ENCODE measurements around the gene AKT3. TPM values are rescaled to one million over a fixed set of nuclear protein-coding genes. Genes with fewer than 3 reads are reported as not detected.

The AKT3 gene
- total and polyA plus RNA-seq, 2 experiments from 2014 or later: 3.5 to 13.0 TPM

- H3K79me2 ChIP-seq: no peaks in the 10 kb centered on the region
- WGBS (ENCODE audit: low lambda C conversion rate, missing lambda C conversion rate): 84% methylated on average over 3 of the region's 3 CpGs
Measured at GRCh38 chr1:243715285-243715684, 134.8 kb downstream of the AKT3 start.

GRCh38 chr1:243713470-243714186 is 136.4 kb downstream of the AKT3 start:
- DNase-seq (ENCODE audit: low spot score): no peak
- Histone ChIP-seq H2AFZ (no peak overlapping the region), H3K27ac (no peak overlapping the region), H4K20me1 (ENCODE audit: insufficient read depth, poor library complexity, severe bottlenecking) (no peaks in the 10 kb centered on the region), H3K4me2 (peak overlapping the region; percentile 68), H3K4me3 (no peak overlapping the region), H3K27me3 (no peaks in the 10 kb centered on the region), H3K79me2 (no peaks in the 10 kb centered on the region), H3K4me1 (ENCODE audit: insufficient read depth) (peaks cover 7% of the 10 kb centered on the region), H3K9me2 (replicated peaks; ENCODE audit: insufficient read depth) (no peaks in the 10 kb centered on the region), H3K9me3 (ENCODE audit: low read depth) (no peaks in the 10 kb centered on the region), H3K36me3 (replicated peaks; ENCODE audit: insufficient read depth, low read depth) (no peaks in the 10 kb centered on the region)
- 37% methylated on average over 10 of the region's 10 CpGs for WGBS (ENCODE audit: low lambda C conversion rate, missing lambda C conversion rate)
- TF ChIP-seq EZH2 (IDR thresholded peaks at IDR 0.05; ENCODE audit: borderline replicate concordance) (no peak), EZH2phosphoT487 (IDR thresholded peaks at IDR 0.05; ENCODE audit: low read depth, severe bottlenecking, unreplicated experiment) (no peak), CTCF (IDR thresholded peaks at IDR 0.05; ENCODE audit: poor library complexity) (no peak)

More at GRCh38 chr1:243715285-243715684, 134.8 kb downstream of the AKT3 start:
- no peaks in the 10 kb centered on the region for H3K27me3 ChIP-seq
- TF ChIP-seq EZH2phosphoT487 (IDR thresholded peaks at IDR 0.05; ENCODE audit: low read depth, severe bottlenecking, unreplicated experiment) (no peak), CTCF (IDR thresholded peaks at IDR 0.05; ENCODE audit: poor library complexity) (no peak), EZH2 (IDR thresholded peaks at IDR 0.05; ENCODE audit: borderline replicate concordance) (no peak)
- H3K9me2 ChIP-seq (replicated peaks; ENCODE audit: insufficient read depth): no peaks in the 10 kb centered on the region
- H3K4me3 ChIP-seq: no peak overlapping the region
- no peak overlapping the region for H3K27ac ChIP-seq
- no peaks in the 10 kb centered on the region for H4K20me1 ChIP-seq (ENCODE audit: insufficient read depth, poor library complexity, severe bottlenecking)
- no peaks in the 10 kb centered on the region for H3K9me3 ChIP-seq (ENCODE audit: low read depth)
- no peak overlapping the region for H2AFZ ChIP-seq
- H3K4me2 ChIP-seq: no peak overlapping the region
- H3K4me1 ChIP-seq (ENCODE audit: insufficient read depth): peaks cover 7% of the 10 kb centered on the region
- H3K36me3 ChIP-seq (replicated peaks; ENCODE audit: insufficient read depth, low read depth): no peaks in the 10 kb centered on the region
- DNase-seq (ENCODE audit: low spot score): no peak

GRCh38 chr1:243712941-243713340 is 137.1 kb downstream of the AKT3 start:
- Histone ChIP-seq H3K4me2 (peak overlapping the region; percentile 68), H3K9me3 (ENCODE audit: low read depth) (no peaks in the 10 kb centered on the region), H4K20me1 (ENCODE audit: insufficient read depth, poor library complexity, severe bottlenecking) (no peaks in the 10 kb centered on the region), H3K79me2 (no peaks in the 10 kb centered on the region), H3K4me1 (ENCODE audit: insufficient read depth) (peaks cover 7% of the 10 kb centered on the region), H3K27me3 (no peaks in the 10 kb centered on the region), H3K27ac (no peak overlapping the region), H3K4me3 (no peak overlapping the region), H2AFZ (no peak overlapping the region), H3K9me2 (replicated peaks; ENCODE audit: insufficient read depth) (no peaks in the 10 kb centered on the region), H3K36me3 (replicated peaks; ENCODE audit: insufficient read depth, low read depth) (no peaks in the 10 kb centered on the region)
- no peak for DNase-seq (ENCODE audit: low spot score)
- TF ChIP-seq CTCF (IDR thresholded peaks at IDR 0.05; ENCODE audit: poor library complexity): peak; percentile 13
- no peak for TF ChIP-seq EZH2phosphoT487 (IDR thresholded peaks at IDR 0.05; ENCODE audit: low read depth, severe bottlenecking, unreplicated experiment)
- WGBS (ENCODE audit: low lambda C conversion rate, missing lambda C conversion rate): 66% methylated on average over 5 of the region's 5 CpGs
